K562 (cell line): ENCODE data around the gene PARPBP. TPM values are rescaled to one million over a fixed set of nuclear protein-coding genes. Genes with fewer than 3 reads are reported as not detected.

Source experiments
- ATAC-seq: fragments of 200-7000 bp; cut with Tn5 transposase; 3 replicates; pipeline ENCODE4 v1.9.1; 2020; ENCODE audit warnings: moderate library complexity
- BruUV-seq: library from RNA; stranded (reverse); fragments of 400-500 nt; replicated peaks from 2 replicates; lab custom pipeline; 2021; lab: Mats Ljungman, UMichigan
- CTCF ChIA-PET: fragments of 300-600 bp; formaldehyde crosslinking; extraction: SDS; loops from one replicate; lab custom pipeline; 2021; ENCODE audit warnings: low intra/inter-chr PET ratio; lab: Yijun Ruan, JAX
- POLR2A ChIA-PET: fragments of 300-600, 350-650 bp; sonication (Branson Sonifier 250); formaldehyde crosslinking; extraction: SDS; loops from one replicate; lab custom pipeline; 2021; ENCODE audit warnings: antibody characterized with exemption, inconsistent platforms; lab: Yijun Ruan, JAX
- DNase-seq, 4 experiments: peaks; one replicate each; pipeline versions ENCODE4 v3.0.0 to v3.0.0-alpha.2; 2011 to 2018; ENCODE audit warnings: low spot score in 3 of 4, mixed read lengths in 3 of 4; ENCODE audit errors: extremely low read depth in 1 of 4
- FAIRE-seq: peaks from 2 replicates; lab custom pipeline; 2011; peaks lifted over from hg19 to GRCh38; lab: Jason Lieb, UNC
- H2AFZ ChIP-seq: 2 replicates; pipeline ENCODE4 v1.6.0; 2011; ENCODE audit warnings: low read depth, low read length, control low read depth, inconsistent platforms
- H3K27ac ChIP-seq: fragments of 200-600 bp; 3 replicates; pipeline ENCODE4 v1.8.0; 2011; ENCODE audit warnings: low read depth, mild to moderate bottlenecking, control low read depth, inconsistent platforms, low read length, moderate library complexity, mixed read lengths; ENCODE audit errors: extremely low read depth
- H3K27me3 ChIP-seq, 2 experiments: fragments of 300-600 bp in 1 of 2; 2 replicates in 1 of 2; 3 replicates in 1 of 2; pipeline versions ENCODE4 v1.6.0 to v1.8.0; 2011; ENCODE audit warnings: inconsistent platforms in 2 of 2, low read length in 2 of 2, mild to moderate bottlenecking in 1 of 2, mixed read lengths in 1 of 2, moderate library complexity in 1 of 2; ENCODE audit not compliant: control insufficient read depth in 2 of 2, insufficient read depth in 2 of 2
- H3K36me3 ChIP-seq: fragments of 300-600 bp; 3 replicates; pipeline ENCODE4 v1.8.0; 2011; ENCODE audit warnings: mild to moderate bottlenecking, low read length, inconsistent platforms; ENCODE audit not compliant: control insufficient read depth, insufficient read depth
- H3K4me1 ChIP-seq, 2 experiments: fragments of 200-600 bp in 1 of 2; replicated peaks in 1 of 2; 2 replicates in 1 of 2; 3 replicates in 1 of 2; pipeline versions ENCODE4 v1.5.1 to v1.8.0; 2011; ENCODE audit warnings: inconsistent platforms in 2 of 2, low read length in 2 of 2, mild to moderate bottlenecking in 1 of 2, mixed read lengths in 1 of 2, moderate library complexity in 1 of 2; ENCODE audit not compliant: control insufficient read depth in 2 of 2, insufficient read depth in 2 of 2
- H3K4me2 ChIP-seq: 2 replicates; pipeline ENCODE4 v1.6.1; 2011; ENCODE audit warnings: low read length, control low read depth, inconsistent platforms, mixed read lengths; ENCODE audit not compliant: insufficient read depth
- H3K4me3 ChIP-seq: fragments of 200-600 bp; sonication (generic), shearing (Covaris generic); 2 replicates; pipeline ENCODE4 v1.5.1; 2016; ENCODE audit warnings: control low read depth, inconsistent platforms
- H3K79me2 ChIP-seq: fragments of 200-600 bp; 3 replicates; pipeline ENCODE4 v1.8.0; 2011; ENCODE audit warnings: low read length, inconsistent platforms; ENCODE audit not compliant: control insufficient read depth, insufficient read depth
- H3K9ac ChIP-seq, 2 experiments: 2 replicates each; pipeline versions ENCODE4 v1.6.0 to v1.6.1; 2011; ENCODE audit warnings: low read depth in 2 of 2, low read length in 2 of 2, control low read depth in 1 of 2, inconsistent platforms in 1 of 2, mild to moderate bottlenecking in 1 of 2, mixed read lengths in 1 of 2; ENCODE audit not compliant: insufficient read depth in 1 of 2
- H3K9me1 ChIP-seq: one replicate; pipeline ENCODE4 v1.6.0; 2011; ENCODE audit warnings: inconsistent platforms, mild to moderate bottlenecking, low read length, moderate library complexity; ENCODE audit not compliant: control insufficient read depth, insufficient read depth
- H3K9me3 ChIP-seq: replicated peaks from 2 replicates; pipeline ENCODE4 v1.5.1; 2011; ENCODE audit warnings: low read depth, low read length, inconsistent platforms; ENCODE audit not compliant: control insufficient read depth, insufficient read depth
- H4K20me1 ChIP-seq: replicated peaks from 2 replicates; pipeline ENCODE4 v1.6.1; 2011; ENCODE audit warnings: low read length, inconsistent platforms, mixed read lengths; ENCODE audit not compliant: control insufficient read depth, insufficient read depth
- CBX8 ChIP-seq: fragments of 200-600 bp; sonication (generic); IDR thresholded peaks from 2 replicates; pipeline ENCODE4 v1.6.1; 2012; ENCODE audit warnings: borderline replicate concordance, mixed run types, low read depth, mild to moderate bottlenecking, moderate library complexity, mixed read lengths, low read length, control low read depth, inconsistent platforms; ENCODE audit not compliant: poor library complexity, severe bottlenecking; ENCODE audit errors: extremely low read depth
- GATAD2B ChIP-seq: fragments of 450-650 bp; IDR thresholded peaks from 2 replicates; pipeline ENCODE4 v1.6.1; 2017; ENCODE audit warnings: mild to moderate bottlenecking, borderline replicate concordance
- HOXB6 ChIP-seq: fragments of 250-450 bp; sonication (Bioruptor Pico); IDR thresholded peaks from 2 replicates; pipeline ENCODE4 v1.5.1; 2022; ENCODE audit warnings: mild to moderate bottlenecking, borderline replicate concordance
- LCOR ChIP-seq: sonication (generic); formaldehyde crosslinking; IDR thresholded peaks from 2 replicates; pipeline ENCODE4 v1.8.0; 2022; ENCODE audit warnings: mild to moderate bottlenecking, missing genetic modification reagents
- MAFF ChIP-seq: IDR thresholded peaks from 2 replicates; pipeline ENCODE4 v1.6.1; 2012; ENCODE audit warnings: low read length, improper control_type of control experiment
- MED1 ChIP-seq: sonication (generic); formaldehyde crosslinking; IDR thresholded peaks from 2 replicates; pipeline ENCODE4 v1.8.1; 2023; ENCODE audit warnings: missing genetic modification reagents, borderline replicate concordance
- MEF2A ChIP-seq: IDR thresholded peaks from 2 replicates; pipeline ENCODE4 v1.6.1; 2011; ENCODE audit warnings: low read depth, mild to moderate bottlenecking, low read length, moderate library complexity; ENCODE audit not compliant: control insufficient read depth
- NFATC3 ChIP-seq: fragments of 450-650 bp; IDR thresholded peaks from 2 replicates; pipeline ENCODE4 v1.6.1; 2017; ENCODE audit warnings: mild to moderate bottlenecking
- NFE2 ChIP-seq: IDR thresholded peaks from 2 replicates; pipeline ENCODE4 v1.6.1; 2014; ENCODE audit warnings: antibody characterized with exemption, low read depth
- NR2F6 ChIP-seq: fragments of 450-650 bp; formaldehyde crosslinking; IDR thresholded peaks from 2 replicates; pipeline ENCODE4 v1.4.0; 2020; ENCODE audit warnings: mild to moderate bottlenecking
- SMAD2 ChIP-seq: fragments of 150-350 bp; IDR thresholded peaks from 2 replicates; pipeline ENCODE4 v1.6.1; 2014; ENCODE audit warnings: low read depth, mild to moderate bottlenecking, low read length
- ZNF384 ChIP-seq: IDR thresholded peaks from 2 replicates; pipeline ENCODE4 v1.6.1; 2012; ENCODE audit warnings: low read depth, low read length, improper control_type of control experiment
- ZNF589 ChIP-seq: fragments of 200-800 bp; sonication (Bioruptor generic); IDR thresholded peaks from 2 replicates; pipeline ENCODE4 v1.6.1; 2016; ENCODE audit warnings: low read depth, missing genetic modification characterization, missing compliant biosample characterization
- ZNF778 ChIP-seq: fragments of 450-650 bp; formaldehyde crosslinking; IDR thresholded peaks from 2 replicates; pipeline ENCODE4 v1.4.0; 2020; ENCODE audit warnings: mild to moderate bottlenecking, moderate library complexity
- WGBS: fragments of 100-300 bp; shearing (Covaris generic); methylation state at CpG from one replicate; pipeline ENCODE4 v1.1.6; 2016; ENCODE audit warnings: low coverage, mixed read lengths; ENCODE audit not compliant: insufficient coverage; ENCODE audit errors: missing lambda C conversion rate; 5-methylcytosine and 5-hydroxymethylcytosine counted together
- in situ Hi-C: fragments of 300-500 bp; cut with MboI; formaldehyde crosslinking; loops from 4 replicates; pipeline ENCODE4 v1.15.0; 2018; ENCODE audit warnings: inconsistent platforms, mixed read lengths
- intact Hi-C: fragments of 100-400 bp; cut with micrococcal nuclease; formaldehyde crosslinking; loops from 2 replicates; pipeline ENCODE4 v1.14.2; 2022
- polyA plus RNA-seq, 8 experiments: library from polyadenylated mRNA; depleted of rRNA in 4 of 8; stranded (reverse) in 5 of 8; unstranded in 3 of 8; fragments of >200 nt; fragmentation: Nextera tagmentation in 2 of 8; fragmentation: Illumina TruSeq in 1 of 8; extraction: Ambion mirVana in 2 of 8; extraction: Trizol in 1 of 8; gene quantifications; 2 replicates each; pipeline versions ENCODE4 v1.2.1 to v1.2.3, GENCODE V29; 2011 to 2014; ENCODE audit warnings: inconsistent platforms in 1 of 8, missing spikeins in 1 of 8
- total RNA-seq, 7 experiments: library from RNA; depleted of rRNA in 6 of 7; stranded (reverse); fragments of >200 nt in 6 of 7; fragmentation: Illumina TruSeq in 2 of 7; extraction: Trizol in 2 of 7; gene quantifications; 2 replicates each; pipeline versions ENCODE4 v1.2.1 to v1.2.3, GENCODE V29; 2011 to 2021; ENCODE audit warnings: low replicate concordance in 1 of 7
- TF ChIP-seq, protein P1 (sequence below): sonication (generic); formaldehyde crosslinking; IDR thresholded peaks from 2 replicates; pipeline ENCODE4 v1.8.0; 2023; ENCODE audit warnings: missing genetic modification reagents, mild to moderate bottlenecking, borderline replicate concordance
- TF ChIP-seq, protein P2 (sequence below): fragments of 450-650 bp; conservative IDR thresholded peaks from 2 replicates; pipeline ENCODE4 v1.6.1; 2016; ENCODE audit warnings: missing genetic modification characterization, low read depth, mild to moderate bottlenecking, missing compliant biosample characterization, moderate library complexity

The PARPBP gene
- total and polyA plus RNA-seq, 9 of the 15 experiments (the other 6 are each of a cell fraction or from before 2014, with no cell fraction given): 26.1 to 62.5 (median 49.0) TPM

DNA sequence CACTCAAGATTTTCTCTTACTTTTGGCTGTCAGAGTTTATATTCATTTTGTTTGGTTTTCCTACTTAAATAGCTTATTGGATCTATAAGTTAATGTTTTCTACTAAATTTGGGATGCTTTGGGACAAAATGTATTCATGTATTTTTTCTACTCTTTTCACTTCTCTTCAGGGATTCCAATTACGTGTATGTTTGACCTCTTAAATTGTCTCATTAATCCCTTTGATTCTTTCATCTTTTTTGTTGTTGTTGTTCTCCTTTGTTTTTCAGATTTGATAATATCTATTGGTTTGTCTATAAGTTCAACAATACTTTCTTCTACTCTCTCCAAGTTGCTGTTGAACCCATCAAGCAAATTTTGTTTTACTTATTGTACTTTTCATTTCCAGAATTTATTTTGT lies 43.4 kb downstream of the PARPBP start:
- Histone ChIP-seq H2AFZ (no peak overlapping the region), H3K9me3 (no peaks in the 10 kb centered on the region), H3K9ac (no peak overlapping the region), H3K4me3 (no peak overlapping the region), H3K36me3 (peaks cover 10% of the 10 kb centered on the region; the same call in 2 of the 3 replicates), H3K4me2 (no peak overlapping the region)
- ATAC-seq: no peak
- ChIA-PET POLR2A (no interaction called here), CTCF (no interaction called here)
- no TSS peak for BruUV-seq
- intact Hi-C loops: no loop called here
- no peak for TF ChIP-seq ZNF778
- TF ChIP-seq LCOR (CRISPR knock-in tag): no peak
- no peak for TF ChIP-seq NFE2
- no peak for TF ChIP-seq GATAD2B
- no peak for TF ChIP-seq NFATC3
- no peak for TF ChIP-seq HOXB6
- TF ChIP-seq MED1: no peak
- no peak for TF ChIP-seq MAFF
- TF ChIP-seq, protein P1, sequence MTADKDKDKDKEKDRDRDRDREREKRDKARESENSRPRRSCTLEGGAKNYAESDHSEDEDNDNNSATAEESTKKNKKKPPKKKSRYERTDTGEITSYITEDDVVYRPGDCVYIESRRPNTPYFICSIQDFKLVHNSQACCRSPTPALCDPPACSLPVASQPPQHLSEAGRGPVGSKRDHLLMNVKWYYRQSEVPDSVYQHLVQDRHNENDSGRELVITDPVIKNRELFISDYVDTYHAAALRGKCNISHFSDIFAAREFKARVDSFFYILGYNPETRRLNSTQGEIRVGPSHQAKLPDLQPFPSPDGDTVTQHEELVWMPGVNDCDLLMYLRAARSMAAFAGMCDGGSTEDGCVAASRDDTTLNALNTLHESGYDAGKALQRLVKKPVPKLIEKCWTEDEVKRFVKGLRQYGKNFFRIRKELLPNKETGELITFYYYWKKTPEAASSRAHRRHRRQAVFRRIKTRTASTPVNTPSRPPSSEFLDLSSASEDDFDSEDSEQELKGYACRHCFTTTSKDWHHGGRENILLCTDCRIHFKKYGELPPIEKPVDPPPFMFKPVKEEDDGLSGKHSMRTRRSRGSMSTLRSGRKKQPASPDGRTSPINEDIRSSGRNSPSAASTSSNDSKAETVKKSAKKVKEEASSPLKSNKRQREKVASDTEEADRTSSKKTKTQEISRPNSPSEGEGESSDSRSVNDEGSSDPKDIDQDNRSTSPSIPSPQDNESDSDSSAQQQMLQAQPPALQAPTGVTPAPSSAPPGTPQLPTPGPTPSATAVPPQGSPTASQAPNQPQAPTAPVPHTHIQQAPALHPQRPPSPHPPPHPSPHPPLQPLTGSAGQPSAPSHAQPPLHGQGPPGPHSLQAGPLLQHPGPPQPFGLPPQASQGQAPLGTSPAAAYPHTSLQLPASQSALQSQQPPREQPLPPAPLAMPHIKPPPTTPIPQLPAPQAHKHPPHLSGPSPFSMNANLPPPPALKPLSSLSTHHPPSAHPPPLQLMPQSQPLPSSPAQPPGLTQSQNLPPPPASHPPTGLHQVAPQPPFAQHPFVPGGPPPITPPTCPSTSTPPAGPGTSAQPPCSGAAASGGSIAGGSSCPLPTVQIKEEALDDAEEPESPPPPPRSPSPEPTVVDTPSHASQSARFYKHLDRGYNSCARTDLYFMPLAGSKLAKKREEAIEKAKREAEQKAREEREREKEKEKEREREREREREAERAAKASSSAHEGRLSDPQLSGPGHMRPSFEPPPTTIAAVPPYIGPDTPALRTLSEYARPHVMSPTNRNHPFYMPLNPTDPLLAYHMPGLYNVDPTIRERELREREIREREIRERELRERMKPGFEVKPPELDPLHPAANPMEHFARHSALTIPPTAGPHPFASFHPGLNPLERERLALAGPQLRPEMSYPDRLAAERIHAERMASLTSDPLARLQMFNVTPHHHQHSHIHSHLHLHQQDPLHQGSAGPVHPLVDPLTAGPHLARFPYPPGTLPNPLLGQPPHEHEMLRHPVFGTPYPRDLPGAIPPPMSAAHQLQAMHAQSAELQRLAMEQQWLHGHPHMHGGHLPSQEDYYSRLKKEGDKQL (CRISPR knock-in tag): no peak
- TF ChIP-seq SMAD2: no peak
- TF ChIP-seq ZNF384: no peak
- no peak for TF ChIP-seq MEF2A
- no peak for TF ChIP-seq ZNF589 (CRISPR knock-in tag)
- no peak for TF ChIP-seq CBX8
- TF ChIP-seq NR2F6 (CRISPR knock-in tag): no peak
- TF ChIP-seq, protein P2, sequence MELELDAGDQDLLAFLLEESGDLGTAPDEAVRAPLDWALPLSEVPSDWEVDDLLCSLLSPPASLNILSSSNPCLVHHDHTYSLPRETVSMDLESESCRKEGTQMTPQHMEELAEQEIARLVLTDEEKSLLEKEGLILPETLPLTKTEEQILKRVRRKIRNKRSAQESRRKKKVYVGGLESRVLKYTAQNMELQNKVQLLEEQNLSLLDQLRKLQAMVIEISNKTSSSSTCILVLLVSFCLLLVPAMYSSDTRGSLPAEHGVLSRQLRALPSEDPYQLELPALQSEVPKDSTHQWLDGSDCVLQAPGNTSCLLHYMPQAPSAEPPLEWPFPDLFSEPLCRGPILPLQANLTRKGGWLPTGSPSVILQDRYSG (tag): no peak
- TF ChIP-seq, all 486 proteins: peak for 0
- no peaks in the 10 kb centered on the region for H3K4me1 ChIP-seq
- no peaks in the 10 kb centered on the region for H3K27me3 ChIP-seq
- DNase-seq: no peak
- no peaks in the 10 kb centered on the region for H4K20me1 ChIP-seq
- in situ Hi-C loops: no loop called here
- FAIRE-seq: no peak
- H3K79me2 ChIP-seq: no peaks in the 10 kb centered on the region
- no peak overlapping the region for H3K27ac ChIP-seq
- H3K9me1 ChIP-seq: no peaks in the 10 kb centered on the region
- 79% methylated on average over 1 of the region's 1 CpG for WGBS
